K562 (cell line): ENCODE measurements around the gene LY6G6D. TPM values are rescaled to one million over a fixed set of nuclear protein-coding genes. Genes with fewer than 3 reads are reported as not detected.

Experiments
- CEBPZ ChIP-seq: fragments of 150-350 bp; IDR thresholded peaks from 2 replicates; pipeline ENCODE4 v1.6.1; 2014; ENCODE audit warnings: low read depth, mild to moderate bottlenecking, low read length, borderline replicate concordance
- COPS2 ChIP-seq: fragments of 450-650 bp; conservative IDR thresholded peaks from 2 replicates; pipeline ENCODE4 v1.6.1; 2016; ENCODE audit warnings: mild to moderate bottlenecking, moderate library complexity
- E4F1 ChIP-seq: fragments of 250-450 bp; sonication (Bioruptor Pico); IDR thresholded peaks from 2 replicates; pipeline ENCODE4 v1.5.0; 2021; ENCODE audit warnings: mild to moderate bottlenecking, borderline replicate concordance
- JUN ChIP-seq, 2 experiments: sonication (generic) in 1 of 2; formaldehyde crosslinking in 1 of 2; IDR thresholded peaks; 2 replicates each; pipeline versions ENCODE4 v1.6.1 to v1.8.0; 2012 to 2022; ENCODE audit warnings: borderline replicate concordance in 2 of 2, mild to moderate bottlenecking in 2 of 2, improper control_type of control experiment in 1 of 2, low read depth in 1 of 2, low read length in 1 of 2, missing genetic modification reagents in 1 of 2
- JUND ChIP-seq, 2 experiments: IDR thresholded peaks; 2 replicates in 1 of 2; 3 replicates in 1 of 2; pipeline ENCODE4 v1.6.1; 2011; ENCODE audit warnings: borderline replicate concordance in 2 of 2, low read depth in 2 of 2, low read length in 2 of 2, improper control_type of control experiment in 1 of 2, missing biosample characterization in 1 of 2, missing genetic modification characterization in 1 of 2, missing genetic modification reagents in 1 of 2
- MAFF ChIP-seq: IDR thresholded peaks from 2 replicates; pipeline ENCODE4 v1.6.1; 2012; ENCODE audit warnings: low read length, improper control_type of control experiment
- RBM17 ChIP-seq: fragments of 200-400 bp; formaldehyde crosslinking; IDR thresholded peaks from 2 replicates; pipeline ENCODE4 v1.6.1; 2017; ENCODE audit warnings: low read depth, mild to moderate bottlenecking, low read length, borderline replicate concordance
- SMARCE1 ChIP-seq: fragments of 450-650 bp; IDR thresholded peaks from 2 replicates; pipeline ENCODE4 v1.7.1; 2016; ENCODE audit warnings: mild to moderate bottlenecking
- TEAD2 ChIP-seq: fragments of 450-650 bp; IDR thresholded peaks from 2 replicates; pipeline ENCODE4 v1.6.1; 2016; ENCODE audit warnings: missing genetic modification characterization, control low read depth, missing compliant biosample characterization
- THRA ChIP-seq: fragments of 450-650 bp; IDR thresholded peaks from 2 replicates; pipeline ENCODE4 v1.6.1; 2017; ENCODE audit warnings: mild to moderate bottlenecking, moderate library complexity
- XRCC4 ChIP-seq: IDR thresholded peaks from one replicate; pipeline ENCODE4 v1.6.1; 2011; ENCODE audit not compliant: insufficient read depth, insufficient read length; ENCODE audit errors: extremely low read depth
- ZNF165 ChIP-seq: fragments of 250-450 bp; sonication (Bioruptor Pico); IDR thresholded peaks from 2 replicates; pipeline ENCODE4 v1.4.0; 2020; ENCODE audit warnings: borderline replicate concordance
- ZNF239 ChIP-seq: fragments of 250-450 bp; sonication (Bioruptor Pico); IDR thresholded peaks from 2 replicates; pipeline ENCODE4 v1.4.0; 2020; ENCODE audit warnings: mild to moderate bottlenecking
- polyA plus RNA-seq, 8 experiments: library from polyadenylated mRNA; depleted of rRNA in 4 of 8; stranded (reverse) in 5 of 8; unstranded in 3 of 8; fragments of >200 nt; fragmentation: Nextera tagmentation in 2 of 8; fragmentation: Illumina TruSeq in 1 of 8; extraction: Ambion mirVana in 2 of 8; extraction: Trizol in 1 of 8; gene quantifications; 2 replicates each; pipeline versions ENCODE4 v1.2.1 to v1.2.3, GENCODE V29; 2011 to 2014; ENCODE audit warnings: inconsistent platforms in 1 of 8, missing spikeins in 1 of 8
- total RNA-seq, 7 experiments: library from RNA; depleted of rRNA in 6 of 7; stranded (reverse); fragments of >200 nt in 6 of 7; fragmentation: Illumina TruSeq in 2 of 7; extraction: Trizol in 2 of 7; gene quantifications; 2 replicates each; pipeline versions ENCODE4 v1.2.1 to v1.2.3, GENCODE V29; 2011 to 2021; ENCODE audit warnings: low replicate concordance in 1 of 7

The LY6G6D gene
- total and polyA plus RNA-seq, 9 of the 15 experiments (the other 6 are each of a cell fraction or from before 2014, with no cell fraction given): 0.30 to 0.38 TPM; not detected in 7

- TF ChIP-seq JUN (IDR thresholded peaks at IDR 0.05; ENCODE audit: borderline replicate concordance, low read depth, low read length) (no peak), JUN (CRISPR knock-in tag; IDR thresholded peaks at IDR 0.05; ENCODE audit: borderline replicate concordance) (0 out of 2 replicates have a peak, but pooled peaks have one; percentile 76), CEBPZ (no peak), JUND (IDR thresholded peaks at IDR 0.05; ENCODE audit: borderline replicate concordance, low read depth, low read length) (no peak), JUND (tag; IDR thresholded peaks at IDR 0.05; ENCODE audit: borderline replicate concordance, low read depth, low read length) (no peak), COPS2 (no peak), E4F1 (no peak), XRCC4 (no peak), MAFF (no peak), ZNF239 (CRISPR knock-in tag) (no peak), ZNF165 (no peak), THRA (no peak), TEAD2 (tag) (no peak), RBM17 (no peak), SMARCE1 (no peak)
These were observed 25.5 kb downstream of the LY6G6D start (continued) for GRCh38 chr6:31740397-31741223.
